ENCODE measurements around the gene C19orf53.
"Not testable (repeated sequence)": the region's sequence is repeated elsewhere in the genome, so short reads cannot be mapped to it uniquely, and the experiment has no call there.

Gene C19orf53

GRCh38 chr19:13774217-13775191 lies at the start of gene C19orf53:
Gene C19orf53, plus strand, starts transcription at chr19:13774456. Its CDS starts 22 bp downstream, at chr19:13774478.
- peak; percentile 82 for DNase-seq (ENCODE audit: low read depth)

DNA sequence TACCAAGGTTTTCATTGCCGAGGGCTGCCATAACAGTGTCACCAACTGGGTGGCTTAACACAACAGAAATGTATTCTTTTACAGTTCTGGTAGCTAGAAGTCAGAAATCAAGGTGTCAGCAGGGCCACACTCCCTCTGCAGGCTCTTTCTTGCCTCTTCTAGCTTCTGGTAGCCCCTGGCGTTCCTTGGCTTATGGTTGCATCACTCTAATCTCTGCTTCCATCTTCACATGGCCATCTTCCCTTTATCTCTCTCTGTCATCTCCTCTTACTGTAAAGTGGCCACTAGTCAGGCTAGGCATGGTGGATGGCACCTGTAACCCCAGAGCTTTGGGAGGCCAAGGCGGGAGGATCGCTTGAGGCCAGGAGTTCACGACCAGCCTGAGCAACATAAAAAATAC lies 47.9 kb upstream of the C19orf53 start:
- DNase-seq (ENCODE audit: low read depth): no peak

DNA sequence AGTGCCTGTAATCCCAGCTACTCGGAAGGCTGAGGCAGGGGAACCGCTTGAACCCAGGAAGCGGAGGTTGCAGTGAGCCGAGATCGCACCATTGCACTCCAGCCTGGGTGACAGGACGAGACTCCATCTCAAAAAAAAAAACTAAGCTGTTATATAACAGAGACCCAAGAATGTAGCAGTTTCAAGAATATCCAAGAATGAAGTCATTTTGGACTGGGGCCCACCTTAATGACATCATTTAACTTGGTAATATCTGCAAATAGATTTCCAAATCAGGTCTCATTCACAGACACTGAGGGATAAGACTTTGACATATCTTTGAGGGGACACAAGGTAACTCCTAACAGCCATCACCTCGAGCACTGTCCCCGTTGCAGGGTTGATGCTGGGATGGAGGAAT lies 46.5 kb upstream of the C19orf53 start:
- DNase-seq (ENCODE audit: low read depth): no peak

- no peak for DNase-seq (ENCODE audit: low read depth)
These were observed 44.4 kb upstream of the C19orf53 start for GRCh38 chr19:13729859-13730258.

DNA sequence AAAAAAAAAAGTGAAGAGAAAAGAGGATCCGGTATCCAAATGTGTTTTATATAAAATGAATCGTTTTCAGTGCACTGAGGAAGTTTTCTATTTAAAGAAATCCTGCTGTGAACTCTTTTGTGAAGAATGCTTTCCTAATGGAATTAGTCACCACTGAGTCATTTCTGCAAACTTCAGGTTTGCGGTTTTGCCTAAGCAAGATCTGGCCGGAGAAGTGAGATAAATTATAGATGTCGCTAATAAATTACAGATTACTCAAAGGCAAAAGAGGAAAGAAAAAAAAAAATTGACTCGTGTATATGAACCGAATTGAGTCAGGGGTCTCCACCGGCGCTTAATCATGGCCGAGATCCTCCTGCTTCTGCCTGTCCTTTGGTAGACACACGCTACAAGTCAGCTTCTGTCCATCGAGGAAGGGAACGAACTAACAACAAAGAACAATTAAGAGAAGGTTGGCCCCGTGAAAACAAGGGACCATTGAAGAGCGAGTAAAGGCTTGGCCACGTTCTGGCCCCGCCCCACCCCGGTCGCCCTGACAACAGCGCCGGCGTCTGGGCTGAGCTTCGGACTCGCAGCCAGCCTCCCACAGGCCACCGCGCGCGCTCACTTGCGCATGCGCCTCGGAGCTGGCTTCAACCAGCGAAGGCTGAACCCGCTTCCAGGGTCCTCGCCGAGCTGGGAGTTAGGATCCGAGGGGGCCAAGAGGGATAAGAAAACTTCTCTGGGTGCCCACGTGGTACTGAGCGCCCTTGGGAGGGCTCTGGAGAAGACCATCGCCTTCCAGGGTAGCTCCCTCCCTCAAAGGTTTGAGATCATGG lies 42.9 kb upstream of the C19orf53 start:
- DNase-seq (ENCODE audit: low read depth): peak; percentile 99

- DNase-seq (ENCODE audit: low read depth): no peak
These were observed 41.9 kb upstream of the C19orf53 start for GRCh38 chr19:13732337-13732736.

DNA sequence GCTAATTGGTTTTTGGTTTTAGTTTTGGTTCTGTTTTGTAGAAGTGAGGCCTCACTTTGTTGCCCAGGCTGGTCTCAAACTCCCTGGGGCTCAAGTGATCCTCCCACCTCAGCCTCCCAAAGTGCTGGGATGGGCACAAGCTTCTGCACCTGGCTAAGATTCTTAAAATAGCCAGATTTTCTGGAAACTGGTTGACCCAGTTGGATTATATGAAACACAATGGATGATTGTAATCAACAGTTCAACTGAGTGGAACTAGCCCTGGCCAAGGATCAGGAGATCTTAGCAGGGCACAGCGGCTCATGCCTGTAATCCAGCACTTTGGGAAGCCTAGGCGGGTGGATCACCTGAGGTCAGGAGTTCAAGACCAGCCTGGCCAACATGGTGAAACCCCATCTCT lies 39.5 kb upstream of the C19orf53 start:
- no peak for DNase-seq (ENCODE audit: low read depth)

DNA sequence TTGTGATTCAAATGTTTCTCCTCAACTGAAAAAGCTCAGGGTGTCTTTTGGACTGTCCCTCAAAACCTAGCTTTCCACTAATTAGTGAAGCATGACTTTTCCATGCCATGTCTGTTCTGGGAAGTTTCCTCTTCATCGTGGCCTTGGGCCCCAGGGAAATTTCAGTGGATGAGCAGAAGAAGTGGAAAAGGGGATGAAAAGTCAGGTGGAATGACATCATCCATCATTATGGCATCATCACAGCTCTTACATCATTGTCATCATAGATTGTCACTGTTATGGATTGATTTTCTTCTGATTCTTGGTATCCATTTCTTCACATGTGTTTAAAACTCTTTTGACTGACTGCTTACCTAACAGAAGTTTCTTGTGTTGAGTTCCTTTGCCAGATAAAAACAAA lies 36.2 kb upstream of the C19orf53 start:
- DNase-seq (ENCODE audit: low read depth): no peak

- DNase-seq (ENCODE audit: low read depth): no peak
These were observed 32.4 kb upstream of the C19orf53 start for GRCh38 chr19:13741893-13742292.

DNA sequence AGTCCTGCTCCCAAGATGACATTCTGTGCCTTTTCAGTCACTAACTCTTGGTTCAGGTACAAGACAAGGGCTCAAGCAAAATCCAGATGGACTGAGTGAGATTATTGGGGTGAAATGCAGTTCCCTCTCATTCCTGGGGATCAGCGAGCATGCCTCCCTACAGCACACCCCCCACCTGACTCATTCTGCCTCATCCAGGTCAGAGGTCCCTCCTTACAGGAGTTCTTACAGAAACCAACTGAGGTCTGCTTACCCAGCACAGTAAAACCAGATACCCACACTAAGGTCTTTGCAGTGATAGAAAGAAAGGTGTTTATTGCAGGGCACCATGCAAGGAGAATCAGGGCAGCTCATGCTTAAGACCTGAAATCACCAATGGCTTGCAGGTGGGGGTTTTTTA lies 31.5 kb upstream of the C19orf53 start:
- no peak for DNase-seq (ENCODE audit: low read depth)

DNA sequence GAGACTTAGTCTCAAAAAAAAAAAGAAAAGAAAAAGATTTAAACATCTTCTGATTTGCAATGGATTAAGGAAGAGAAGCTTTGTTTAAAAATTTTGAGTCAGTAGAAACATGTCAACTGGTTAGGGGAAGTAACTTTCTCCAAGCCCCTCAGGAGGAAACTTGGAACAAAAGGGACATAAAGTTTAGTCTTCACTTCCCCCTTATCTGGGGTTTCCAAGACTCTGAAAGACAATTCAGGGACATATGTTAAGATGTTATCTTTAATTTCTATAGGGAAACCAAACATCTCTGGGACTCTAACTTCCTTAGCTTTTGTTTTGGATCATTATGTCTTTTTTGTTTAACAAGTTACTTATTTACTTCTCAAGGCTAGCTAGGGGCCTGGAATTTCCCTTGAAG lies 30.1 kb upstream of the C19orf53 start:
- DNase-seq (ENCODE audit: low read depth): no peak

DNA sequence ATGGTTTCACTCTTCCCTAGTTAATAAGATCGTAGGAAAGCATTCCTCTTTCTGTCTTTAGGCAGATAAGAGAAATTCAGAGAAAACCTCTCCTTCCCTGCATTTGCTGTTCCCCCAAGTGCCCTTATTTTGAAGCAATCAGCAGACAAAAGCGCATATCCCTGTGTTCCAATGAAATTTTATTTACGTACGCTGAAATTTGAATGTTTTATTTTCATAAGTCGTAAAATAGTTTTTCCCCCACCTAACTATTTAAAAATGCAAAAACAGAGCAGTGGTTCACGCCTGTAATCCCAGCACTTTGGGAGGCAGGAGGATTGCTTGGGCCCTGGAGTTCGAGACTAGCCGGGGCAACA lies 27.2 kb upstream of the C19orf53 start:
- no peak for DNase-seq (ENCODE audit: low read depth)

DNA sequence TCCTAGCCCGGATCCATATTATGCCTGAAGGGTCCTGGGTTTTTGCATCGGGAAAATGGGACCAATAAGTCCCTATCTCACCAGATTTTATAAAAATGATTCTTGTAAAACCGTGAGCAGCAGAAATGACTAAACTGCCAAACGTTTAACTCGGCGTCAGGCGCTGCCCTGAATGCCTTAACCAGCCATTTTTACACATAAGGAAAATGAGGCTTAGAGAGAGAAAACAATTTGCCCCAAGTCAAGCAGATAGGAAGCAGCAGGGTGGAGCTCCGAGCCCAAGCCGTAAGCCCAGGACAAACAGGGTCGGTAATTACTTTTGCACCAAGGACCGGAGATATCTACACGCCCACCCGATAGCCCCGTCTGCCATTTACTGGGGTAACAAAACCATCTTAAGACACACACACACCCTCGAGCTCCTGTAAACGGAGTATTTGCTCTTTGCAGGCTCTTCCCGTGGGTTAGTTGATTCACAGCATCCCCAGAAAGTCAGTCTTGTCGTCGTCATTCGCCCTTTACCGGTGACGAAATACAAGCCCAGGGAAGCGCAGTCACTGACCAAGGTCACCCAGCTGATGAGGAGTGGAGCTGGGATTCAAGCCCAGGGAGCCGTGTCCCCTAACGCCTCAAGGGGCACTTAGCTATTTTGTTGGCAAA lies 26.0 kb upstream of the C19orf53 start:
- no peak for DNase-seq (ENCODE audit: low read depth)

GRCh38 chr19:13751436-13751835 lies 22.8 kb upstream of the C19orf53 start:
- no peak for DNase-seq (ENCODE audit: low read depth)

GRCh38 chr19:13753622-13754021 lies 20.6 kb upstream of the C19orf53 start:
- DNase-seq (ENCODE audit: low read depth): not testable (repeated sequence)

DNA sequence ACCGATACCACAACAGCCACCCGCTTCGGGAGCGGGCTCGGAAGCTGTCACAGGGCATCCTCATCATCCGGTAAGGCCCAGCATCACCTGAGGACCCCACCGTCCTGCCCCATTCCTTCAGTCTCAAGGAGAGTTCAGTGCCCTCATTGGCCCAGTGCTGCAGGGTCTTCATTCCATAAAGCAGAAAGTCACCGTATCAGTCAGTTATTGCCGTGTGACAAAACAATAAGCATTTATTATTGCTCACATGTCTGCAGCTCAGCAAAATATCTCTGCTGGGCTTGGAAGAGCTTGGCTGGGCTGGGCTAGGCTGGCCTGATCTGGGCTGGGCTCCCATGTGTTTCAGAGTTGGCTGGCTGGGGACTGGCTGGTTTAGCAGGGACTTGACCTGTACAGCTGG lies 18.0 kb upstream of the C19orf53 start:
- no peak for DNase-seq (ENCODE audit: low read depth)

DNA sequence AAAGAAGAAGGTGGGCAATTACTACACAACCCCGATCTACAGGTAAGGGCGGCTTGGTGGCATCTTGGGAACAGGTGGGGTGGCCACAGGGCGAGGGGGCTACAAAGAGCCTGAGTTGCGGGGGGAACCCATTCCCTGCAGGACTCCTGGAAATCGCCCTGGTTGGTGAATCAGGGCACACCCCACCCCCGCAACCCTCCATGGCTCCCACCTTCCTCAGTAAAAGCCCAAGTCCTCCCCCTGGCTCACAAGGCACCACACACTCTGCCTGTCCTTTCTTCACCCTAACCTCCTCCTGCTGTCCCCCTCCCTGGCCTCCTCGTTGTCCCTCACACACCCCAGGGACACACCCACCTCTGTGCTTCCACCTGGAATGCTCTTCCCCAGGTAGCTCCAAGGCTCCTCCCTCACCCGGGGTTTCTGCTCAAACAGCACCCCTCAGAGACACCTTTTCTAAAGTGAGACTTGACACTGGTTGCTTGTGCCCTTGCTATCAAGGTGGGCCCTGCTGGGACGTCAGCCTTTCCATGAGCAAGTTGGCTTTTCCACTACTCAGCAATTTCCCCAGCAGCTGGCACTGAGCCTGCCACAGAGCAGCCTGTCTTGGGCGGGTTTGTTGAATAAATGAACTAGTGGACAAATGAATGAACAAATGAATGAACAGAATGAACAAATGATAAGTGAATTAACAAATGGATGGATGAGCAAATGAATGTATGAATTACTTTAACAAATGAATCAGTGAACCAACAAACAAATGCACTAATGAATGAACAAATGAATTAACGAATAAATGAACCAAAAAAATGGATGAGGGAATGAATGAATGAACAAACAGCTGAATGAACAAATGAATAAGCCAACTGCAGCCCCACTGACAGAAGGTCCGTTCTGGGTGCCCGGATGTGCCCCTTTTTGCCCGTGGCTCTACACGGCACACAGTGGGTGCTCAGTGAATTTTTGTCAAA lies 16.2 kb upstream of the C19orf53 start:
- DNase-seq (ENCODE audit: low read depth): no peak

- DNase-seq (ENCODE audit: low read depth): no peak
These were observed 15.5 kb upstream of the C19orf53 start for GRCh38 chr19:13758795-13759194.

- DNase-seq (ENCODE audit: low read depth): no peak
These were observed 12.8 kb upstream of the C19orf53 start for GRCh38 chr19:13761423-13761822.

- no peak for DNase-seq (ENCODE audit: low read depth)
These were observed 11.5 kb upstream of the C19orf53 start for GRCh38 chr19:13762635-13763235.

- DNase-seq (ENCODE audit: low read depth): no peak
These were observed 11.0 kb upstream of the C19orf53 start for GRCh38 chr19:13763265-13763664.
